ENCODE results near the gene CLIP3.

The CLIP3 gene

GRCh38 chr19:36067681-36068080 lies 35.0 kb upstream of the CLIP3 start:
- TF ChIP-seq ZFX (IDR thresholded peaks at IDR 0.05; ENCODE audit: borderline replicate concordance) = no peak
- no peak for TF ChIP-seq CTCF (IDR thresholded peaks at IDR 0.05)

DNA sequence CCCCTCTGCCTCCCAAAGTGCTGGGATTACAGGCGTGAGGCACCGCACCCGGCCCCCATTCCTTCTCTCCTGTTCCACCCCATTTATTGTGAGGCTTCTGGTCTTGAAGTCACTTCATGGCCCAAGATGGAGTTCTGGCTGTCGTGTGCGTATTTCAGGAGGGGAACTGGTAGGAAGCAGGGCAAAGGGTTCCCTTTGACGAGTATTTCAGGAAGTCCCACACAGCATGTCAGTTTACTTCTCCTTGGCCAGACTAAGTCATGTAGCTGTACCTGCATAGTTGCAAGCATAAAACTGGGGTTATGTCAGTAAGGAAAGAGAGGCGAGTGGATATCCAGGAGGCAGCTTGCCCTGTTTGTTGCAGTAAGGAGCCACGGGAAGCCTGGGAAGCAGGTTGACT lies 32.2 kb upstream of the CLIP3 start:
- H3K27ac ChIP-seq = no peak overlapping the region
- TF ChIP-seq CTCF (IDR thresholded peaks at IDR 0.05) (no peak), ZFX (IDR thresholded peaks at IDR 0.05; ENCODE audit: borderline replicate concordance) (no peak)

More at GRCh38 chr19:36067681-36068080, 35.0 kb upstream of the CLIP3 start:
- H3K27ac ChIP-seq = no peak overlapping the region

- no peak for TF ChIP-seq CTCF (IDR thresholded peaks at IDR 0.05)
- no peak overlapping the region for H3K27ac ChIP-seq
Measured at GRCh38 chr19:36061367-36061766, 28.7 kb upstream of the CLIP3 start.

DNA sequence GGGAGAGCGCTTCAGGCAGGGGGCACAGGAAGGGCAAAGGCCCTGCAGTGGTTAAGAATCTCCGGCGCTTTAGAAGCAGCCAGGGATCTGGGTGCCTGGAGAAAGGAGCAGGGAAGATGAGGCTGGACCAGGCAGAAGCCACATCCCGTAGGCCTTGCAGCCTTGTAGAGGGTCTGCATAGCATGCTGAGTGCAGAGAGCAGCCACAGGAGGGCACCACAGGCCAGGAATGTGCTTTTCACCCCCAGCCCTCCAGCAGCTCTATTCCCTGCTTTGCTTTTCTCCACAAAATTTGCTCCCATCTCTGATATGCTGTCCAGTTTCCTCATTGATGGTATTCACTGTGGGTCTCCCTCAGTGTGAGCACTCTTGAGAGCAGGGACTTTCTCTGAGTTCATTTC lies 27.8 kb upstream of the CLIP3 start:
- peak; percentile 33; the same call in 1 of the 2 replicates for TF ChIP-seq CTCF (IDR thresholded peaks at IDR 0.05)
- no peak for TF ChIP-seq ZFX (IDR thresholded peaks at IDR 0.05; ENCODE audit: borderline replicate concordance)
- no peak overlapping the region for H3K27ac ChIP-seq

DNA sequence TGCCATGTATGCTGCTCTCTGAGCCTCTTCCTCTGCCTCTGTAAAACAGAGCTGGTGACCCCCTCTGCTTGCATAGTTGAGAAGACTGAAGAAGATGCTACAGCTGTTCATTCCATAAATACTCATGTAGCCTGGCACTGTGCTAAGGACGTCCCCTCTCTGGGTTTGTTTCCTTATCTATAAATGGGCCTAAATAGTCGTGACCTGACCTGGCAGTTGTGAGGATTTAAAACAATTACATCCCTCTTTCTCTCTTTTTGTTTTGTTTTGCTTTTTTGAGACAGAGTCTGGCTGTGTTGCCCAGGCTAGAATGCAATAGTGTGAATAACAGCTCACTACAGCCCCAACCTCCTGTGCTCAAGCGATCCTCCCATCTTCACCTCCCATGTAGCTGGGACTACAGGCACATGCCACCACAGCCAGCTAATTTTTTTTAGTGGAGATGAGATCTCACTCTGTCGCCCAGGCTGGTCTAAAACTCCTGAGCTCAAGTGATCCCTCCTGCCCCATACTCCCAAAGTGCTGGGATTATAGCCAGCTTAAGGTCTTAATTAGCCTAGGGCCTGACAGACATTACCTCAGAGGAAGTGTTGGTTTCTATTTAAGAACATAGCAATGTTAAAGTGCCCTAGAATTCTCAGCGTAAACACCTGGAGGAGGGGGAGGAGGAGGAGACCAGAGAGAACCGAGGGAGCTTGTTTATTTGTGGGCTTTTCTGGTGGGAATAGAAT lies 26.7 kb upstream of the CLIP3 start:
- H3K27ac ChIP-seq = no peak overlapping the region

GRCh38 chr19:36058481-36059179 lies 26.0 kb upstream of the CLIP3 start:
- TF ChIP-seq CTCF (IDR thresholded peaks at IDR 0.05) (no peak), ZFX (IDR thresholded peaks at IDR 0.05; ENCODE audit: borderline replicate concordance) (no peak)
- H3K27ac ChIP-seq = no peak overlapping the region

More for the DNA sequence above, 26.7 kb upstream of the CLIP3 start:
- TF ChIP-seq ZFX (IDR thresholded peaks at IDR 0.05; ENCODE audit: borderline replicate concordance) (no peak), CTCF (IDR thresholded peaks at IDR 0.05) (no peak)
